HEK293 (cell line): Measurements from ENCODE around the gene NSMCE1.
"Not testable (repeated sequence)": the region's sequence is repeated elsewhere in the genome, so short reads cannot be mapped to it uniquely, and the experiment has no call there.

ENCODE experiments used
- CTCF ChIA-PET: fragments of 350-600 bp; formaldehyde crosslinking; extraction: SDS; loops from one replicate; lab custom pipeline; 2021; ENCODE audit warnings: antibody characterized with exemption; lab: Yijun Ruan, JAX
- POLR2A ChIA-PET: fragments of 300-600 bp; formaldehyde crosslinking; extraction: SDS; loops from one replicate; lab custom pipeline; 2020; ENCODE audit warnings: antibody characterized with exemption, inconsistent platforms; lab: Yijun Ruan, JAX
- H3K27ac ChIP-seq: fragments of 200-500 bp; sonication (Bioruptor generic); 2 replicates; pipeline ENCODE4 v1.5.1; 2014; ENCODE audit warnings: low read depth, low read length, control low read depth, inconsistent platforms; ENCODE audit errors: extremely low read depth
- H3K36me3 ChIP-seq, 2 experiments: fragments of 200-500 bp in 1 of 2; sonication (Bioruptor generic) in 1 of 2; 1 replicate in 1 of 2; 2 replicates in 1 of 2; pipeline ENCODE4 v1.5.1; 2014 to 2017; ENCODE audit warnings: inconsistent platforms in 2 of 2, low read length in 2 of 2; ENCODE audit not compliant: control insufficient read depth in 2 of 2, insufficient read depth in 1 of 2
- H3K4me1 ChIP-seq: fragments of 200-500 bp; sonication (Bioruptor generic); 2 replicates; pipeline ENCODE4 v1.5.1; 2014; ENCODE audit warnings: mild to moderate bottlenecking, low read length, inconsistent platforms; ENCODE audit not compliant: control insufficient read depth, insufficient read depth
- H3K4me3 ChIP-seq: 2 replicates; pipeline ENCODE4 v1.5.1; 2011; ENCODE audit warnings: low read depth, mild to moderate bottlenecking, control low read depth, low read length, moderate library complexity
- H3K9me3 ChIP-seq: fragments of 200-500 bp; sonication (Bioruptor generic); 2 replicates; pipeline ENCODE4 v1.5.1; 2014; ENCODE audit warnings: low read depth, low read length, inconsistent platforms; ENCODE audit not compliant: control insufficient read depth, insufficient read depth
- KLF7 ChIP-seq: fragments of 450-650 bp; formaldehyde crosslinking; IDR thresholded peaks from 2 replicates; pipeline ENCODE4 v1.5.1; 2016; ENCODE audit warnings: missing biosample characterization, missing genetic modification characterization, borderline replicate concordance
- SCRT2 ChIP-seq: fragments of 450-650 bp; formaldehyde crosslinking; IDR thresholded peaks from 2 replicates; pipeline ENCODE4 v1.5.1; 2016; ENCODE audit warnings: missing biosample characterization, missing genetic modification characterization
- ZNF121 ChIP-seq: fragments of 450-650 bp; formaldehyde crosslinking; IDR thresholded peaks from 2 replicates; pipeline ENCODE4 v1.5.1; 2016; ENCODE audit warnings: missing biosample characterization, missing genetic modification characterization
- ZNF157 ChIP-seq: fragments of 450-650 bp; formaldehyde crosslinking; IDR thresholded peaks from 2 replicates; pipeline ENCODE4 v1.5.1; 2016; ENCODE audit warnings: missing biosample characterization, missing genetic modification characterization
- ZNF169 ChIP-seq: fragments of 450-650 bp; formaldehyde crosslinking; IDR thresholded peaks from 2 replicates; pipeline ENCODE4 v1.5.1; 2016; ENCODE audit warnings: missing biosample characterization, missing genetic modification characterization
- ZNF175 ChIP-seq: fragments of 450-650 bp; formaldehyde crosslinking; IDR thresholded peaks from 2 replicates; pipeline ENCODE4 v1.5.1; 2016; ENCODE audit warnings: missing biosample characterization, missing genetic modification characterization
- ZNF239 ChIP-seq: fragments of 450-650 bp; formaldehyde crosslinking; IDR thresholded peaks from 2 replicates; pipeline ENCODE4 v1.5.1; 2016; ENCODE audit warnings: missing biosample characterization, missing genetic modification characterization
- ZNF324 ChIP-seq: fragments of 450-650 bp; formaldehyde crosslinking; IDR thresholded peaks from 2 replicates; pipeline ENCODE4 v1.5.1; 2016; ENCODE audit warnings: missing biosample characterization, missing genetic modification characterization
- ZNF335 ChIP-seq: fragments of 450-650 bp; formaldehyde crosslinking; conservative IDR thresholded peaks from 2 replicates; pipeline ENCODE4 v1.5.1; 2016; ENCODE audit warnings: missing biosample characterization, missing genetic modification characterization
- ZNF354C ChIP-seq: fragments of 450-650 bp; formaldehyde crosslinking; IDR thresholded peaks from 2 replicates; pipeline ENCODE4 v1.5.1; 2016; ENCODE audit warnings: missing biosample characterization, missing genetic modification characterization, low read depth, borderline replicate concordance
- ZNF433 ChIP-seq: fragments of 450-650 bp; formaldehyde crosslinking; IDR thresholded peaks from 2 replicates; pipeline ENCODE4 v1.5.1; 2016; ENCODE audit warnings: missing biosample characterization, missing genetic modification characterization, low read depth
- ZNF548 ChIP-seq: fragments of 450-650 bp; formaldehyde crosslinking; IDR thresholded peaks from 2 replicates; pipeline ENCODE4 v1.5.1; 2016; ENCODE audit warnings: missing biosample characterization, missing genetic modification characterization
- ZNF555 ChIP-seq: fragments of 450-650 bp; formaldehyde crosslinking; conservative IDR thresholded peaks from 2 replicates; pipeline ENCODE4 v1.5.1; 2017; ENCODE audit warnings: missing biosample characterization, mild to moderate bottlenecking, missing genetic modification characterization, inconsistent platforms
- ZNF558 ChIP-seq: fragments of 450-650 bp; formaldehyde crosslinking; IDR thresholded peaks from 2 replicates; pipeline ENCODE4 v1.5.1; 2016; ENCODE audit warnings: missing biosample characterization, missing genetic modification characterization
- ZNF561 ChIP-seq: fragments of 450-650 bp; IDR thresholded peaks from 2 replicates; pipeline ENCODE4 v1.5.1; 2018; ENCODE audit warnings: missing biosample characterization, missing genetic modification characterization, borderline replicate concordance
- ZNF624 ChIP-seq: fragments of 450-650 bp; formaldehyde crosslinking; IDR thresholded peaks from 2 replicates; pipeline ENCODE4 v1.5.1; 2017; ENCODE audit warnings: missing biosample characterization, missing genetic modification characterization
- ZNF629 ChIP-seq: fragments of 450-650 bp; formaldehyde crosslinking; IDR thresholded peaks from 2 replicates; pipeline ENCODE4 v1.5.1; 2017; ENCODE audit warnings: missing biosample characterization, missing genetic modification characterization
- ZNF677 ChIP-seq: fragments of 450-650 bp; IDR thresholded peaks from 2 replicates; pipeline ENCODE4 v1.5.0; 2018; ENCODE audit warnings: missing biosample characterization, mild to moderate bottlenecking, missing genetic modification characterization, moderate library complexity
- ZNF830 ChIP-seq: fragments of 450-650 bp; IDR thresholded peaks from 2 replicates; pipeline ENCODE4 v1.5.0; 2018; ENCODE audit warnings: missing biosample characterization, missing genetic modification characterization, low read depth, mild to moderate bottlenecking, moderate library complexity
- TF ChIP-seq, protein P1 (sequence below): fragments of 450-650 bp; formaldehyde crosslinking; IDR thresholded peaks from 2 replicates; pipeline ENCODE4 v1.5.1; 2017; ENCODE audit warnings: missing biosample characterization, missing genetic modification characterization
- TF ChIP-seq, protein P2 (sequence below): fragments of 450-650 bp; formaldehyde crosslinking; IDR thresholded peaks from 2 replicates; pipeline ENCODE4 v1.5.1; 2016; ENCODE audit warnings: missing biosample characterization, missing genetic modification characterization, borderline replicate concordance
- TF ChIP-seq, protein P3 (sequence below): fragments of 450-650 bp; formaldehyde crosslinking; IDR thresholded peaks from 2 replicates; pipeline ENCODE4 v1.5.1; 2016; ENCODE audit warnings: missing biosample characterization, missing genetic modification characterization

NSMCE1 gene

DNA sequence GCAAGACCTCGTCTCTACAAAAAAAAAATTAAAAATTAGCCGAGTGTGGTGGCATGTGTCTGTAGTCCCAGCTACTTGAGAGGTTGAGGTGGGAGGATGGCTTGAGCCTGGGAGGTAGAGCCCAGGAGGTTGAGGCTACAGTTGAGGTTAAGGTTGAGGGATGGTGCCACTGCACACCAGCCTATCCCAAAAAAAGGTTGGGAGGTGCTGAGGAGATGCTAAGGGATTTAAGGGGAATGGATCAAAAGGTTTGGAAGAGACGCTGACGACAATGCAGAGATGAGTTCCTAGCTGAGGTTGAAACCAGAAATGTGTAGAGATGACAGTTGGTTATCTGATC, 4.7 kb upstream of the NSMCE1 start (continued):
- no peak for TF ChIP-seq KLF7 (tag by site-specific recombination)
- TF ChIP-seq ZNF335 (tag by site-specific recombination) = no peak

DNA sequence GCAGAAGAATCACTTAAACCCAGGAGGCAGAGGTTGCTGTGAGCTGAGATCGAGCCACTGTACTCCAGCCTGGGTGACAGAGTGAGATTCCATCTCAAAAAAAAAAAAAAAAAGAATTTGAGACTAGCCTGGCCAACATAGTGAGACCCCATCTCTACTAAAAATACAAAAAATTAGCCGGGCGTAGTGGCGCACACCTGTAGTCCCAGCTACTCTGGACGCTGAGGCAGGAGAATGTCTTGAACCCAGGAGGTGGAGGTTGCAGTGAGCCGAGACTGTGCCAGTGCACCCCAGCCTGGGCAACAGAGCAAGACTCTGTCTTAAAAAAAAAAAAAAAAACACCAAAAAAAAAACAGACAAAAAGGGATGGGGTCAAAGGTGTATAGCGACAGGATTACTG, 4.1 kb upstream of the NSMCE1 start:
- H3K36me3 ChIP-seq, H3K4me3 ChIP-seq, H3K9me3 ChIP-seq, H3K27ac ChIP-seq, H3K4me1 ChIP-seq: not testable (repeated sequence)
- peak; percentile 91 for TF ChIP-seq ZNF121 (tag by site-specific recombination)
- POLR2A ChIA-PET = interaction anchor here (0.7 kb wide), 3 partner anchors 12 to 56 kb away, joined by 3 to 7 read pairs (median 6); no protein-coding TSS in a partner anchor
- CTCF ChIA-PET = interaction anchor here (0.6 kb wide), 1 partner anchor 95 kb away, joined by 3 read pairs; no protein-coding TSS in a partner anchor

DNA sequence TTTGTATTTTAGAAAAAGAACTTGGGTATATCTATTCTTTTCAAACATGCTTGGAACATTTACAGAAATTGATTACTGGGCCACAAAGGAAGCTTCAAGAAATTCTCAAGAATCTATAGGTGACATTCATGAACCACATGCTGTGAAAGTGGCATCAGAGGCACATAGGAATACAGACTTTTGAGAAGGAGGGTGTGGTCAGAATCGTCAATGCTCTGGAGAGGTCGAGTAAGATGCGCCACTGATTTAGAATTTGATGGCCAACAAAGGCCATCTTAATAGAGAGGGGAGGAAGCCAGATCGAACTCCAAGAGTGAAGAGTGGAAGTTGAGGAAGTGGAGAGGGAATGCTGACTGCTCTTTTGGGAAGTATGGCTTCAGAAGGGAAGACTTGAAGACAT, 3.5 kb upstream of the NSMCE1 start:
- H3K36me3 ChIP-seq = no peaks in the 10 kb centered on the region
- TF ChIP-seq ZNF555 (tag by site-specific recombination) (no peak), ZNF433 (tag by site-specific recombination) (no peak), ZNF169 (tag by site-specific recombination) (no peak), ZNF561 (tag by site-specific recombination) (no peak), ZNF175 (tag by site-specific recombination) (no peak), ZNF629 (tag by site-specific recombination) (no peak), ZNF239 (no peak), ZNF558 (tag by site-specific recombination) (no peak), ZNF354C (tag by site-specific recombination) (no peak)
- TF ChIP-seq, all 188 proteins: peak for 0
- no peaks in the 10 kb centered on the region for H3K4me1 ChIP-seq
- H3K4me3 ChIP-seq = no peak overlapping the region
- CTCF ChIA-PET = interaction anchor here (0.6 to 1.1 kb wide), 3 partner anchors 54 to 96 kb away, joined by 3 to 4 read pairs (median 3); no protein-coding TSS in a partner anchor
- no peak overlapping the region for H3K27ac ChIP-seq
- POLR2A ChIA-PET = interaction anchor here (0.7 kb wide), 3 partner anchors 13 to 57 kb away, joined by 3 to 7 read pairs (median 6); no protein-coding TSS in a partner anchor
- H3K9me3 ChIP-seq = no peaks in the 10 kb centered on the region

DNA sequence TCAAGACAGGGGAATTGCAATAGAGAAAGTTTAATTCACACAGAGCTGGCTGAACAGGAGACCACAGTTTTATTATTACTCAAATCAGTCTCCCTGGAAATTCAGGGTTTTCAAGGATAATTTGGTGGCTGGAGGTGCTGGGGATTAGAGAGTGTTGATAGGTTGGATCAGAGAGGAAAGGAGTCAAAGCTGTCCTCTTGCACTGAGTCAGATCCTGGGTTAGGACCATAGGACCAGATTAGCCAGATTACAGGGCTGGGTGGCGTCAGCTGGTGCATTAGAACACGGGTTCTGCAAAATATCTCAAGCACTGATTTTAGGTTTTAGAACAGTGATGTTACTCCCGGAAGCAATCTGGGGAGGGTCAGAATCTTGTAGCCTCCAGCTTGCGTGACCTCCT, 1.8 kb upstream of the NSMCE1 start:
- no peak overlapping the region for H3K4me3 ChIP-seq
- no peaks in the 10 kb centered on the region for H3K4me1 ChIP-seq
- ChIA-PET CTCF (no interaction called here), POLR2A (interaction anchor here (0.6 kb wide), 1 partner anchor 8 kb away, joined by 3 read pairs; no protein-coding TSS in a partner anchor)
- no peak overlapping the region for H3K27ac ChIP-seq
- no peaks in the 10 kb centered on the region for H3K9me3 ChIP-seq
- H3K36me3 ChIP-seq = no peaks in the 10 kb centered on the region
- TF ChIP-seq ZNF157 (tag by site-specific recombination) (no peak), ZNF239 (no peak), SCRT2 (no peak), ZNF324 (tag by site-specific recombination) (no peak), ZNF677 (no peak), ZNF548 (tag by site-specific recombination) (no peak), ZNF624 (tag by site-specific recombination) (no peak), ZNF830 (tag by site-specific recombination) (no peak)
- TF ChIP-seq, protein P1, sequence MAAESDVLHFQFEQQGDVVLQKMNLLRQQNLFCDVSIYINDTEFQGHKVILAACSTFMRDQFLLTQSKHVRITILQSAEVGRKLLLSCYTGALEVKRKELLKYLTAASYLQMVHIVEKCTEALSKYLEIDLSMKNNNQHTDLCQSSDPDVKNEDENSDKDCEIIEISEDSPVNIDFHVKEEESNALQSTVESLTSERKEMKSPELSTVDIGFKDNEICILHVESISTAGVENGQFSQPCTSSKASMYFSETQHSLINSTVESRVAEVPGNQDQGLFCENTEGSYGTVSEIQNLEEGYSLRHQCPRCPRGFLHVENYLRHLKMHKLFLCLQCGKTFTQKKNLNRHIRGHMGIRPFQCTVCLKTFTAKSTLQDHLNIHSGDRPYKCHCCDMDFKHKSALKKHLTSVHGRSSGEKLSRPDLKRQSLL = no peak
- TF ChIP-seq, protein P2, sequence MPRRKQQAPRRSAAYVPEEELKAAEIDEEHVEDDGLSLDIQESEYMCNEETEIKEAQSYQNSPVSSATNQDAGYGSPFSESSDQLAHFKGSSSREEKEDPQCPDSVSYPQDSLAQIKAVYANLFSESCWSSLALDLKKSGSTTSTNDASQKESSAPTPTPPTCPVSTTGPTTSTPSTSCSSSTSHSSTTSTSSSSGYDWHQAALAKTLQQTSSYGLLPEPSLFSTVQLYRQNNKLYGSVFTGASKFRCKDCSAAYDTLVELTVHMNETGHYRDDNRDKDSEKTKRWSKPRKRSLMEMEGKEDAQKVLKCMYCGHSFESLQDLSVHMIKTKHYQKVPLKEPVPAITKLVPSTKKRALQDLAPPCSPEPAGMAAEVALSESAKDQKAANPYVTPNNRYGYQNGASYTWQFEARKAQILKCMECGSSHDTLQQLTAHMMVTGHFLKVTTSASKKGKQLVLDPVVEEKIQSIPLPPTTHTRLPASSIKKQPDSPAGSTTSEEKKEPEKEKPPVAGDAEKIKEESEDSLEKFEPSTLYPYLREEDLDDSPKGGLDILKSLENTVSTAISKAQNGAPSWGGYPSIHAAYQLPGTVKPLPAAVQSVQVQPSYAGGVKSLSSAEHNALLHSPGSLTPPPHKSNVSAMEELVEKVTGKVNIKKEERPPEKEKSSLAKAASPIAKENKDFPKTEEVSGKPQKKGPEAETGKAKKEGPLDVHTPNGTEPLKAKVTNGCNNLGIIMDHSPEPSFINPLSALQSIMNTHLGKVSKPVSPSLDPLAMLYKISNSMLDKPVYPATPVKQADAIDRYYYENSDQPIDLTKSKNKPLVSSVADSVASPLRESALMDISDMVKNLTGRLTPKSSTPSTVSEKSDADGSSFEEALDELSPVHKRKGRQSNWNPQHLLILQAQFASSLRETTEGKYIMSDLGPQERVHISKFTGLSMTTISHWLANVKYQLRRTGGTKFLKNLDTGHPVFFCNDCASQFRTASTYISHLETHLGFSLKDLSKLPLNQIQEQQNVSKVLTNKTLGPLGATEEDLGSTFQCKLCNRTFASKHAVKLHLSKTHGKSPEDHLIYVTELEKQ (tag by site-specific recombination) = no peak
- TF ChIP-seq, protein P3, sequence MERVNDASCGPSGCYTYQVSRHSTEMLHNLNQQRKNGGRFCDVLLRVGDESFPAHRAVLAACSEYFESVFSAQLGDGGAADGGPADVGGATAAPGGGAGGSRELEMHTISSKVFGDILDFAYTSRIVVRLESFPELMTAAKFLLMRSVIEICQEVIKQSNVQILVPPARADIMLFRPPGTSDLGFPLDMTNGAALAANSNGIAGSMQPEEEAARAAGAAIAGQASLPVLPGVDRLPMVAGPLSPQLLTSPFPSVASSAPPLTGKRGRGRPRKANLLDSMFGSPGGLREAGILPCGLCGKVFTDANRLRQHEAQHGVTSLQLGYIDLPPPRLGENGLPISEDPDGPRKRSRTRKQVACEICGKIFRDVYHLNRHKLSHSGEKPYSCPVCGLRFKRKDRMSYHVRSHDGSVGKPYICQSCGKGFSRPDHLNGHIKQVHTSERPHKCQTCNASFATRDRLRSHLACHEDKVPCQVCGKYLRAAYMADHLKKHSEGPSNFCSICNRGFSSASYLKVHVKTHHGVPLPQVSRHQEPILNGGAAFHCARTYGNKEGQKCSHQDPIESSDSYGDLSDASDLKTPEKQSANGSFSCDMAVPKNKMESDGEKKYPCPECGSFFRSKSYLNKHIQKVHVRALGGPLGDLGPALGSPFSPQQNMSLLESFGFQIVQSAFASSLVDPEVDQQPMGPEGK (tag by site-specific recombination) = no peak
